BLaER1 treated with 17β-estradiol and CSF1 and Interleukin-3, amounts not matched to agents 10 nM and 100 nM (cell line): ENCODE measurements around the gene EMILIN2.
"Not testable (repeated sequence)": the region's sequence is repeated elsewhere in the genome, so short reads cannot be mapped to it uniquely, and the experiment has no call there.

Experiments
- H3K27ac ChIP-seq, 11 experiments: shearing (Covaris generic); formaldehyde crosslinking; 2 replicates each; pipeline ENCODE4 v1.8.1; 2022
- H3K27me3 ChIP-seq, 11 experiments: shearing (Covaris generic); formaldehyde crosslinking; 2 replicates each; pipeline ENCODE4 v1.8.1; 2022
- H3K36me3 ChIP-seq, 11 experiments: shearing (Covaris generic); formaldehyde crosslinking; 2 replicates each; pipeline ENCODE4 v1.8.1; 2022
- H3K4me1 ChIP-seq, 10 experiments: shearing (Covaris generic); formaldehyde crosslinking; 2 replicates each; pipeline ENCODE4 v1.8.1; 2022
- H3K4me2 ChIP-seq, 11 experiments: shearing (Covaris generic); formaldehyde crosslinking; 2 replicates each; pipeline ENCODE4 v1.8.1; 2022
- H3K4me3 ChIP-seq, 10 experiments: shearing (Covaris generic); formaldehyde crosslinking; 2 replicates each; pipeline ENCODE4 v1.8.1; 2022
- H3K9ac ChIP-seq, 11 experiments: shearing (Covaris generic); formaldehyde crosslinking; 2 replicates each; pipeline ENCODE4 v1.8.1; 2022
- H3K9me3 ChIP-seq, 11 experiments: shearing (Covaris generic); formaldehyde crosslinking; replicated peaks in 1 of 11; 2 replicates each; pipeline ENCODE4 v1.8.1; 2022
- H4K20me1 ChIP-seq, 11 experiments: shearing (Covaris generic); formaldehyde crosslinking; 2 replicates each; pipeline ENCODE4 v1.8.1; 2022
- Cebpa-rat ChIP-seq, 11 experiments: shearing (Covaris generic); IDR thresholded peaks; 2 replicates each; pipeline ENCODE4 v1.8.1; 2022

Gene EMILIN2

GRCh38 chr18:2851771-2852170 is 5.0 kb downstream of the EMILIN2 start:
- no peaks in the 10 kb centered on the region; a peak in 1 of 22 replicates for H3K9me3 ChIP-seq
- no peak overlapping the region for H3K27ac ChIP-seq
- TF ChIP-seq Cebpa-rat (IDR thresholded peaks at IDR 0.05) = no peak
- peaks cover 0 to 52% (median 45%) of the 10 kb centered on the region in 11 experiments; a peak in 21 of 22 replicates for H3K27me3 ChIP-seq
- H3K4me1 ChIP-seq = peaks cover 18 to 82% (median 34%) of the 10 kb centered on the region in 10 experiments
- peak overlapping the region in 3 of 11 experiments; percentile 2 to 92 (median 82); a peak in 4 of 22 replicates for H3K4me2 ChIP-seq
- H3K36me3 ChIP-seq = peaks cover 0 to 86% (median 0%) of the 10 kb centered on the region in 11 experiments; a peak in 7 of 22 replicates
- peak overlapping the region in 2 of 10 experiments; percentile 92 to 96; a peak in 1 of 20 replicates for H3K4me3 ChIP-seq
- H3K9ac ChIP-seq = 0 out of 22 replicates have a peak overlapping the region, but pooled peaks of 2 of the 11 experiments have one; percentile 11 to 28
- peaks cover 0 to 89% (median 8%) of the 10 kb centered on the region in 11 experiments; a peak in 12 of 22 replicates for H4K20me1 ChIP-seq

DNA sequence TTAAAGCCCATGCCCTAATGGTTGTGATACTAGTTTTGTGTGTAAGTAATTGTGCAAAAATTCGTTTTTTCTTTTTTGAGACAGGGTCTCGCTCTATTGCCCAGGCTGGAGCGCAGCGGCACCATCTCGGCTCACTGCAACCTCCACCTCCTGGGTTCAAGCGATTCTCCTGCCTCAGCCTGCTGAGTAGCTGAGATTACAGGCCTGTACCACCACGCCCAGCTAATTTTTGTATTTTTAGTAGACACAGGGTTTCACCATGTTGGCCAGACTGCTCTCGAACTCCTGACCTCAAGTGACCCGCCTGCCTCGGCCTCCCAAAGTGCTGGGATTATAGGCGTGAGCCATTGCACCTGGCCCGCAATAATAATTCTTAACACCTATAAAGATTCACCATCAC is 5.7 kb downstream of the EMILIN2 start:
- H3K27ac ChIP-seq, H3K9ac ChIP-seq, H3K9me3 ChIP-seq, H3K4me3 ChIP-seq: not testable (repeated sequence)
- Histone ChIP-seq H3K36me3 (peaks cover 0 to 86% (median 0%) of the 10 kb centered on the region in 11 experiments; a peak in 7 of 22 replicates), H3K27me3 (peaks cover 0 to 45% (median 39%) of the 10 kb centered on the region in 11 experiments; a peak in 21 of 22 replicates), H3K4me1 (peaks cover 11 to 89% (median 35%) of the 10 kb centered on the region in 10 experiments), H3K4me2 (peak overlapping the region in 2 of 11 experiments; percentile 82 to 92; a peak in 4 of 22 replicates), H4K20me1 (peaks cover 0 to 96% (median 2%) of the 10 kb centered on the region in 11 experiments; a peak in 12 of 22 replicates)

- TF ChIP-seq Cebpa-rat (IDR thresholded peaks at IDR 0.05) = no peak
- no peak overlapping the region for H3K27ac ChIP-seq
- peak overlapping the region in 2 of 11 experiments; percentile 62 to 67; a peak in 4 of 22 replicates for H3K9ac ChIP-seq
- peaks cover 0 to 90% (median 0%) of the 10 kb centered on the region in 11 experiments; a peak in 7 of 22 replicates for H3K36me3 ChIP-seq
- H3K27me3 ChIP-seq = peaks cover 0 to 36% (median 30%) of the 10 kb centered on the region in 11 experiments; a peak in 21 of 22 replicates
- no peaks in the 10 kb centered on the region; a peak in 1 of 22 replicates for H3K9me3 ChIP-seq
- H3K4me2 ChIP-seq = peak overlapping the region in 3 of 11 experiments; percentile 75 to 92 (median 82); a peak in 7 of 22 replicates
- peaks cover 0 to 100% (median 0%) of the 10 kb centered on the region in 11 experiments; a peak in 7 of 22 replicates for H4K20me1 ChIP-seq
- no peak overlapping the region; a peak in 1 of 20 replicates for H3K4me3 ChIP-seq
- H3K4me1 ChIP-seq = peaks cover 4 to 97% (median 34%) of the 10 kb centered on the region in 10 experiments; a peak in 19 of 20 replicates
Observed at GRCh38 chr18:2853173-2853925, 6.5 kb downstream of the EMILIN2 start.

- Histone ChIP-seq H3K4me2 (peak overlapping the region in 4 of 11 experiments; percentile 67 to 92 (median 78); a peak in 9 of 22 replicates), H4K20me1 (peaks cover 0 to 99% (median 0%) of the 10 kb centered on the region in 11 experiments; a peak in 6 of 22 replicates), H3K27me3 (peaks cover 0 to 28% (median 22%) of the 10 kb centered on the region in 11 experiments; a peak in 21 of 22 replicates), H3K36me3 (peaks cover 0 to 89% (median 0%) of the 10 kb centered on the region in 11 experiments; a peak in 7 of 22 replicates), H3K9ac (peak overlapping the region in 3 of 11 experiments; percentile 15 to 67 (median 62); a peak in 5 of 22 replicates), H3K9me3 (peaks cover 0 to 6% (median 0%) of the 10 kb centered on the region in 11 experiments; a peak in 10 of 22 replicates), H3K4me3 (no peak overlapping the region), H3K4me1 (peaks cover 0 to 97% (median 28%) of the 10 kb centered on the region in 10 experiments; a peak in 16 of 20 replicates), H3K27ac (peak overlapping the region in 2 of 11 experiments; percentile 13 to 68; a peak in 2 of 22 replicates)
- no peak for TF ChIP-seq Cebpa-rat (IDR thresholded peaks at IDR 0.05)
Observed at GRCh38 chr18:2853926-2854664, 7.3 kb downstream of the EMILIN2 start.

- Histone ChIP-seq H3K36me3 (peaks cover 0 to 89% (median 0%) of the 10 kb centered on the region in 11 experiments; a peak in 7 of 22 replicates), H3K9me3 (peaks cover 5 to 14% (median 7%) of the 10 kb centered on the region in 11 experiments), H3K4me1 (peaks cover 0 to 93% (median 28%) of the 10 kb centered on the region in 10 experiments; a peak in 16 of 20 replicates), H3K27me3 (peaks cover 0 to 21% (median 14%) of the 10 kb centered on the region in 11 experiments; a peak in 20 of 22 replicates), H4K20me1 (peaks cover 0 to 99% (median 0%) of the 10 kb centered on the region in 11 experiments; a peak in 6 of 22 replicates), H3K9ac (peak overlapping the region in 3 of 11 experiments; percentile 15 to 67 (median 62); a peak in 4 of 22 replicates), H3K4me3 (peak overlapping the region in 1 of 10 experiments; percentile 11; a peak in 1 of 20 replicates), H3K4me2 (peak overlapping the region in 4 of 11 experiments; percentile 67 to 92 (median 78); a peak in 7 of 22 replicates), H3K27ac (peak overlapping the region in 2 of 11 experiments; percentile 11 to 68; a peak in 3 of 22 replicates)
- no peak for TF ChIP-seq Cebpa-rat (IDR thresholded peaks at IDR 0.05)
Observed at GRCh38 chr18:2854875-2855274, 8.1 kb downstream of the EMILIN2 start.

GRCh38 chr18:2855560-2856350 is 8.9 kb downstream of the EMILIN2 start:
- Histone ChIP-seq H3K27me3 (peaks cover 0 to 12% (median 6%) of the 10 kb centered on the region in 11 experiments; a peak in 16 of 22 replicates), H3K36me3 (peaks cover 0 to 87% (median 0%) of the 10 kb centered on the region in 11 experiments; a peak in 7 of 22 replicates), H4K20me1 (peaks cover 0 to 96% (median 0%) of the 10 kb centered on the region in 11 experiments; a peak in 6 of 22 replicates), H3K4me1 (peaks cover 0 to 84% (median 28%) of the 10 kb centered on the region in 10 experiments; a peak in 16 of 20 replicates), H3K4me2 (peak overlapping the region in 5 of 11 experiments; percentile 63 to 92 (median 75); a peak in 7 of 22 replicates), H3K9me3 (peaks cover 12 to 23% (median 14%) of the 10 kb centered on the region in 11 experiments), H3K9ac (peak overlapping the region in 4 of 11 experiments; percentile 60 to 67 (median 62); a peak in 7 of 22 replicates), H3K4me3 (peak overlapping the region in 1 of 10 experiments; percentile 26; a peak in 2 of 20 replicates), H3K27ac (peak overlapping the region in 5 of 11 experiments; percentile 38 to 80 (median 68); a peak in 7 of 22 replicates)
- no peak for TF ChIP-seq Cebpa-rat (IDR thresholded peaks at IDR 0.05)
